Measurements from ENCODE around the gene SF3B1.

DNA sequence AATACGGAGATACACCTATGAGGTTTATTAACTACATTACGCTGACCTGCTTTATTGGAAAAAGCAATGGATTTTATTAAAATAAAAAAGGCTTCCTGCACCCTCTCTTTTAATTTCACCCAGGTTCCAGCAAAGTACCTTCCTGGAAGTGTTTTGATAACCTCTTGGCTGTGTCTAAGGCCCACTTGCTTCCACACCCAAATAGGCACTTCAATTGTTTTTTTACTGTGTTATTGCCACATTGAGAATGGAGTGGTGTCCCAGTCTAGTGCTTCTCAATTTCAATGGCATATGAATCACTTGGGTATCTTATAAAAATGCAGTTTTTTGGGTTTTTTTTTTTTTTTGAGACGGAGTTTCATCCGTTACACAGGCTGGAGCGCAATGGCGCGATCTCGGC is 47.6 kb downstream of the SF3B1 start:
- TF ChIP-seq, protein P1, sequence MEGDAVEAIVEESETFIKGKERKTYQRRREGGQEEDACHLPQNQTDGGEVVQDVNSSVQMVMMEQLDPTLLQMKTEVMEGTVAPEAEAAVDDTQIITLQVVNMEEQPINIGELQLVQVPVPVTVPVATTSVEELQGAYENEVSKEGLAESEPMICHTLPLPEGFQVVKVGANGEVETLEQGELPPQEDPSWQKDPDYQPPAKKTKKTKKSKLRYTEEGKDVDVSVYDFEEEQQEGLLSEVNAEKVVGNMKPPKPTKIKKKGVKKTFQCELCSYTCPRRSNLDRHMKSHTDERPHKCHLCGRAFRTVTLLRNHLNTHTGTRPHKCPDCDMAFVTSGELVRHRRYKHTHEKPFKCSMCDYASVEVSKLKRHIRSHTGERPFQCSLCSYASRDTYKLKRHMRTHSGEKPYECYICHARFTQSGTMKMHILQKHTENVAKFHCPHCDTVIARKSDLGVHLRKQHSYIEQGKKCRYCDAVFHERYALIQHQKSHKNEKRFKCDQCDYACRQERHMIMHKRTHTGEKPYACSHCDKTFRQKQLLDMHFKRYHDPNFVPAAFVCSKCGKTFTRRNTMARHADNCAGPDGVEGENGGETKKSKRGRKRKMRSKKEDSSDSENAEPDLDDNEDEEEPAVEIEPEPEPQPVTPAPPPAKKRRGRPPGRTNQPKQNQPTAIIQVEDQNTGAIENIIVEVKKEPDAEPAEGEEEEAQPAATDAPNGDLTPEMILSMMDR (IDR thresholded peaks at IDR 0.05) = no peak
- TF ChIP-seq POLR2A (IDR thresholded peaks at IDR 0.05) = no peak
